ENCODE results near the gene FTCDNL1.

DNA sequence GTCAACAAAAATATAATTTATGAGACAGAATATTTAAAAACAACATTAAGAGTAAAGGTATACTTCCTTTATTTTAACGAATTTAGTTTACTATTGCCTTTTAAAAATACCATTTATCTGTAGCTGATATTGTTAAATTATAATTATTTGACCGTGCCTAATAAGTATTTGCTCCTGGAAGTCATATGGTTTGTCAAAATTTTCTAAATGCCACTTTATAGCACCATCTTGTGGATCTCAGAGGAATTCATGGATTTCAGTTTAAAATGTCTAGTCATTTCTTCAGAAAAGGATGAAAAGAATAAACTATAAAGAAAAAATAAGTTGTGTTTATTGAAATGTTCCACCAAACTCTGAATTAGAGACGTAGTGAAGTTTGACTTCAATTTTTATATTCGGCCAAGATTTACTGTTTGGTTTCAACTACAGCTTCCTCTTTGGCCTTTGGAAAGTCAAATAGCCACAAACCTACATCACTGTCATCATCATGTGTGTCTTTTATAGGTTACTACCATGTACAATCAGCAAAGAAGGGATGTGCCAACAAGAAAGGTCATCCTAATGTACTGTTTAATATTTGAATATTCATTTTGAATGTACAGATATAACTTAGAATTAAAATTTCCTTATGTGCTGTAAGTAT, 10.3 kb upstream of the FTCDNL1 start:
- TF ChIP-seq, protein P1, sequence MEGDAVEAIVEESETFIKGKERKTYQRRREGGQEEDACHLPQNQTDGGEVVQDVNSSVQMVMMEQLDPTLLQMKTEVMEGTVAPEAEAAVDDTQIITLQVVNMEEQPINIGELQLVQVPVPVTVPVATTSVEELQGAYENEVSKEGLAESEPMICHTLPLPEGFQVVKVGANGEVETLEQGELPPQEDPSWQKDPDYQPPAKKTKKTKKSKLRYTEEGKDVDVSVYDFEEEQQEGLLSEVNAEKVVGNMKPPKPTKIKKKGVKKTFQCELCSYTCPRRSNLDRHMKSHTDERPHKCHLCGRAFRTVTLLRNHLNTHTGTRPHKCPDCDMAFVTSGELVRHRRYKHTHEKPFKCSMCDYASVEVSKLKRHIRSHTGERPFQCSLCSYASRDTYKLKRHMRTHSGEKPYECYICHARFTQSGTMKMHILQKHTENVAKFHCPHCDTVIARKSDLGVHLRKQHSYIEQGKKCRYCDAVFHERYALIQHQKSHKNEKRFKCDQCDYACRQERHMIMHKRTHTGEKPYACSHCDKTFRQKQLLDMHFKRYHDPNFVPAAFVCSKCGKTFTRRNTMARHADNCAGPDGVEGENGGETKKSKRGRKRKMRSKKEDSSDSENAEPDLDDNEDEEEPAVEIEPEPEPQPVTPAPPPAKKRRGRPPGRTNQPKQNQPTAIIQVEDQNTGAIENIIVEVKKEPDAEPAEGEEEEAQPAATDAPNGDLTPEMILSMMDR (IDR thresholded peaks at IDR 0.05): peak; percentile 22 to 78 (median 62)
- TF ChIP-seq POLR2A (IDR thresholded peaks at IDR 0.05): no peak

Measured in thyroid gland (tissue), 4 donors.